ENCODE measurements around the gene ALDH7A1.
A peak's percentile ranks its signal among the peaks of the same experiment; 100 is the strongest.
"Not testable (repeated sequence)": the region's sequence is repeated elsewhere in the genome, so short reads cannot be mapped to it uniquely, and the experiment has no call there.

ALDH7A1 gene

DNA sequence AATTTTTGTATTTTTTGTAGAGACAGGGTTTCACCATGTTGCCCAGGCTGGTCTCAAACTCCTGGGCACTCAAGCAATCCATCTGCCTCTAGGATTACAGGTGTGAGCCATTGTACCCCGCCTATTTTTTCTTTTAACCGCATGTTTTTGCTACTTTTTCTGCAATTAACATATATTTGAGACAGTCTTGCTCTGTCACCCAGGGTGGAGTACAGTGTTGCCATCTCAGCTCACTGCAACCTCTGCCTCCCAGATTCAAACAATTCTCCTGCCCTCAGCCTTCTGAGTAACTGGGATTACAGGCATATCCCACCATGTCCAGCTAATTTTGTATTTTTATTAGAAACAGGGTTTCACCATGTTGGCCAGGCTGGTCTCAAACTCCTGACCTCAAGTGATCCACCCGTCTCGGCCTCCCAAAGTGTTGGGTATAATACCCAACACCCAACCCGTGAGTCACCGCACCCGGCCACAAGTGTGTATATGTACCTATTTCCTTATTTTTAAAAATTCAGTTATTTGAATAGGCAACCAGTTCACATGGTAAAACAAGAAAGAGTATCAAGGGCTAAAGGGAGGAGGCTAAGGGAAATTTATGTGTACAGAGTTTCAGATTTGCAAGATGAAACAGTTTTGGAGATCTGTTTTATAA lies 19.0 kb upstream of the ALDH7A1 start:
- DNase-seq (ENCODE audit: insufficient read length) (no peak), FAIRE-seq (peak; percentile 56)
- TF ChIP-seq TAF1 (IDR thresholded peaks at IDR 0.05; ENCODE audit: borderline replicate concordance, low read depth, low read length) (no peak), POLR2AphosphoS5 (IDR thresholded peaks at IDR 0.05; ENCODE audit: low read depth, low read length) (no peak), POLR2A (IDR thresholded peaks at IDR 0.05; ENCODE audit: low read depth, low read length) (no peak)

- FAIRE-seq (no peak), DNase-seq (ENCODE audit: insufficient read length) (no peak)
- TF ChIP-seq TAF1 (IDR thresholded peaks at IDR 0.05; ENCODE audit: borderline replicate concordance, low read depth, low read length) (no peak), POLR2A (IDR thresholded peaks at IDR 0.05; ENCODE audit: low read depth, low read length) (no peak), POLR2AphosphoS5 (IDR thresholded peaks at IDR 0.05; ENCODE audit: low read depth, low read length) (no peak)
Observed at GRCh38 chr5:126610616-126611015, 15.6 kb upstream of the ALDH7A1 start.

GRCh38 chr5:126610160-126610559 lies 15.1 kb upstream of the ALDH7A1 start:
- DNase-seq (ENCODE audit: insufficient read length), result no peak
- TF ChIP-seq TAF1 (IDR thresholded peaks at IDR 0.05; ENCODE audit: borderline replicate concordance, low read depth, low read length) (no peak), POLR2AphosphoS5 (IDR thresholded peaks at IDR 0.05; ENCODE audit: low read depth, low read length) (no peak), POLR2A (IDR thresholded peaks at IDR 0.05; ENCODE audit: low read depth, low read length) (no peak)
- FAIRE-seq, result no peak

GRCh38 chr5:126605525-126605924 lies 10.5 kb upstream of the ALDH7A1 start:
- FAIRE-seq (no peak), DNase-seq (ENCODE audit: insufficient read length) (no peak)
- TF ChIP-seq TAF1 (IDR thresholded peaks at IDR 0.05; ENCODE audit: borderline replicate concordance, low read depth, low read length), result no peak
- no peak for TF ChIP-seq POLR2AphosphoS5 (IDR thresholded peaks at IDR 0.05; ENCODE audit: low read depth, low read length)
- TF ChIP-seq POLR2A (IDR thresholded peaks at IDR 0.05; ENCODE audit: low read depth, low read length), result no peak

- DNase-seq (ENCODE audit: insufficient read length) (no peak), FAIRE-seq (no peak)
- TF ChIP-seq TAF1 (IDR thresholded peaks at IDR 0.05; ENCODE audit: borderline replicate concordance, low read depth, low read length) (no peak), POLR2A (IDR thresholded peaks at IDR 0.05; ENCODE audit: low read depth, low read length) (no peak), POLR2AphosphoS5 (IDR thresholded peaks at IDR 0.05; ENCODE audit: low read depth, low read length) (no peak)
Observed at GRCh38 chr5:126603402-126603991, 8.5 kb upstream of the ALDH7A1 start.

DNA sequence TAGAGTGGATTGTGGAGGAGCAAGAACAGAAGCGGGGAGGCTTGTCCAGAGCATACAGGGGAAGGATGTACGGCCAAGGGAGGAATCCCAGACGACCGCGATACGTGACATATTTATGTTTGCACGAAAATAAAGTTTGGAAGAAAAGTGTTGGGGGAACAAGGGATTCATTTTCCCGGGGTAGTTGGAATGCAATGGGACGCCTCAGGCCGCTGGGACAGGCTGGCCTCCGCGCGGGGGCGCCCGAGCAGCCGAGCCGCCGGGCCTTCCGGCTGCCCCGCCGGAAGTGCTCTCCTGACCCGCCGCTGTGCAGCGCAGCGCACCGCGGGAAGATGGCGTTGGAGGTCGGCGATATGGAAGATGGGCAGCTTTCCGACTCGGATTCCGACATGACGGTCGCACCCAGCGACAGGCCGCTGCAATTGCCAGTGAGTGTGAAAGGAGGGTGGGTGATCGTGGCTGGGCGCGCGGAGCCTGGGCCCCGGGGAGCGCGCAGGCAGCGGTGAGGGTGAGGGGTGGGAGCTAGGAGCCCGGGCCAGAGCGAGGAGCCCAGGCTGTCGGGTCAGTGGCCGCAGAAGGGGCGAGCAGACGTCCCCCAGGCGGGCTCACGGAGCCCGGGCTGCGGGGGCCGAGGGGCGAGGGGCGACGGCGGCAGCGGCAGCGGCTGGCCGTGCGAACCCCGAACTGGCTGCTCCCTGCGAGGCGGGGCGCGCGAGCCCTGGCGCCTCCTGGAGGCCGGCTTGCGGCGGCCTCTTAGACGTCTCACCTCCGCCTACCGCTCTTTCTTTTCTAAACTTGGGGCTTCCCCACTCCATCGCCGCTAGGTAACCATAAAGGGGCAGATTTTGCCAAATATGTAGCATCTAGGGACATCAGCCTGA lies 5.9 kb upstream of the ALDH7A1 start, which contains the start of gene PHAX:
PHAX (plus strand) TSS at position 317 of the 881 bp plus-strand sequence; CDS start at position 333, 16 bp downstream.
- FAIRE-seq (peak; percentile 99), DNase-seq (ENCODE audit: insufficient read length) (peak; percentile 87)
- TF ChIP-seq POLR2AphosphoS5 (IDR thresholded peaks at IDR 0.05; ENCODE audit: low read depth, low read length) (peak; percentile 89), TAF1 (IDR thresholded peaks at IDR 0.05; ENCODE audit: borderline replicate concordance, low read depth, low read length) (peak; percentile 65; the same call in 1 of the 2 replicates), POLR2A (IDR thresholded peaks at IDR 0.05; ENCODE audit: low read depth, low read length) (peak; percentile 91)

GRCh38 chr5:126599971-126600630 lies 5.1 kb upstream of the ALDH7A1 start:
- FAIRE-seq; DNase-seq (ENCODE audit: insufficient read length): not testable (repeated sequence)

- DNase-seq (ENCODE audit: insufficient read length), result no peak
- no peak for TF ChIP-seq POLR2AphosphoS5 (IDR thresholded peaks at IDR 0.05; ENCODE audit: low read depth, low read length)
- no peak for TF ChIP-seq TAF1 (IDR thresholded peaks at IDR 0.05; ENCODE audit: borderline replicate concordance, low read depth, low read length)
- no peak for TF ChIP-seq POLR2A (IDR thresholded peaks at IDR 0.05; ENCODE audit: low read depth, low read length)
- FAIRE-seq, result no peak
Observed at GRCh38 chr5:126599499-126599898, 4.5 kb upstream of the ALDH7A1 start.

DNA sequence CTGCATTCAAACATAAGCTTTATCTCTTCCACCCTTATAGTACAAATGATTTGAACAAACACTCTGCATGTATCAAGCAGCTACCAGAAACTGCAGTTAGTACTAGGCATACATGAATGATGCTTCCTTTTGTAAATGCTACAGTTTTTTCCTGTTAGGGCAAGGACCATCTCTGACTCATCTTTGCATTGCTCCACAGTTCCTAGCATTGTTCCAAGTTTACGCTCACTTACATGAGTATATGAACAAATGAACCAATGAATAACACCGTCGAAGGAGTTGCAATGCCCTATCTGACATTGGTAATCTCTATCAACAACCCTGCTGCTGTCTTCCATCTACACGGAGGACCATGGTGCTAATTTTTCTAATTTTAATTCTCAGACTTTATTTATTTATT lies 2.1 kb upstream of the ALDH7A1 start:
- FAIRE-seq (no peak), DNase-seq (ENCODE audit: insufficient read length) (no peak)

DNA sequence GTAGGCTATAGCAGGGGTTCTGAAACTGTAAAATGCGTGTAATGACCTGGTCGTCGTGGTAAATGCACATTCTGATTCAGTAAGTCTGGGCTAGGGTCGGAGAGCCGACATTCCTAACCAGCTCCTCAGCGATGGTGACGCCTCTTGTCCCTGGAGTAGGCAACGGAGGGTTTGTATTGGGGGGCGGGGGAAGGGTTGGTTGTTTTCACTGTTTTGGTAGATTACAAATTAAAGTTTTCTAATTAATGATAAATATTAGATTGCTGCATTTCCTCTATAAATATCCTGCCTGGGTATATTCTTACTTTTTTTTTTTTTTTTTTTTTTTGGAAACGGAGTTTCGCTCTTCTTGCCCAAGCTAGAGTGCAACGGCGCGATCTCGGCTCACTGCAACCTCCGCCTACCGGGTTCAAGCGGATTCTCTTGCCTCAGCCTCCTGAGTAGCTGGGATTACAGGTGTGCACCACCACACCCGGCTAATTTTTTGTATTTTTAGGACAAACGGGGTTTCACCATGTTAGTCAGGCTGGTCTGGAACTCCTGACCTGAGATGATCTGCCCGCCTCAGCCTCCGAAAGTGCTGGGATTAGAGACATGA lies 566 bp upstream of the ALDH7A1 start:
- DNase-seq (ENCODE audit: insufficient read length) (no peak), FAIRE-seq (no peak)
- TF ChIP-seq TAF1 (IDR thresholded peaks at IDR 0.05; ENCODE audit: borderline replicate concordance, low read depth, low read length), result no peak
- no peak for TF ChIP-seq POLR2AphosphoS5 (IDR thresholded peaks at IDR 0.05; ENCODE audit: low read depth, low read length)
- TF ChIP-seq POLR2A (IDR thresholded peaks at IDR 0.05; ENCODE audit: low read depth, low read length), result no peak

More for the DNA sequence above, 2.1 kb upstream of the ALDH7A1 start:
- TF ChIP-seq POLR2A (IDR thresholded peaks at IDR 0.05; ENCODE audit: low read depth, low read length), result no peak

GRCh38 chr5:126591549-126591948 lies 3.5 kb downstream of the ALDH7A1 start:
- FAIRE-seq (no peak), DNase-seq (ENCODE audit: insufficient read length) (no peak)
- TF ChIP-seq POLR2A (IDR thresholded peaks at IDR 0.05; ENCODE audit: low read depth, low read length), result no peak
- no peak for TF ChIP-seq TAF1 (IDR thresholded peaks at IDR 0.05; ENCODE audit: borderline replicate concordance, low read depth, low read length)
- no peak for TF ChIP-seq POLR2AphosphoS5 (IDR thresholded peaks at IDR 0.05; ENCODE audit: low read depth, low read length)

Data from GM12892 (cell line).